T47D (cell line): ENCODE results near the gene TRMT10B.
"Not testable (repeated sequence)": the region's sequence is repeated elsewhere in the genome, so short reads cannot be mapped to it uniquely, and the experiment has no call there.

Source experiments
- DNase-seq, 2 experiments: peaks; one replicate each; pipeline versions ENCODE4 v3.0.0 to v3.0.0-alpha.2; 2011 to 2012; ENCODE audit warnings: low read depth in 1 of 2, low spot score in 1 of 2
- JUND ChIP-seq: IDR thresholded peaks from 2 replicates; pipeline ENCODE4 v1.6.1; 2012; ENCODE audit warnings: low read depth
- in situ Hi-C: cut with HindIII; loops from 2 replicates; pipeline ENCODE4 v1.10.0; 2016; ENCODE audit warnings: low sequenced_read_pairs, low pct_unique_long_range_greater_than_20kb

The TRMT10B gene

GRCh38 chr9:37758747-37759146, 5.1 kb downstream of the TRMT10B start:
- DNase-seq, result no peak
- TF ChIP-seq JUND, result no peak
- in situ Hi-C loops, result no loop called here

DNA sequence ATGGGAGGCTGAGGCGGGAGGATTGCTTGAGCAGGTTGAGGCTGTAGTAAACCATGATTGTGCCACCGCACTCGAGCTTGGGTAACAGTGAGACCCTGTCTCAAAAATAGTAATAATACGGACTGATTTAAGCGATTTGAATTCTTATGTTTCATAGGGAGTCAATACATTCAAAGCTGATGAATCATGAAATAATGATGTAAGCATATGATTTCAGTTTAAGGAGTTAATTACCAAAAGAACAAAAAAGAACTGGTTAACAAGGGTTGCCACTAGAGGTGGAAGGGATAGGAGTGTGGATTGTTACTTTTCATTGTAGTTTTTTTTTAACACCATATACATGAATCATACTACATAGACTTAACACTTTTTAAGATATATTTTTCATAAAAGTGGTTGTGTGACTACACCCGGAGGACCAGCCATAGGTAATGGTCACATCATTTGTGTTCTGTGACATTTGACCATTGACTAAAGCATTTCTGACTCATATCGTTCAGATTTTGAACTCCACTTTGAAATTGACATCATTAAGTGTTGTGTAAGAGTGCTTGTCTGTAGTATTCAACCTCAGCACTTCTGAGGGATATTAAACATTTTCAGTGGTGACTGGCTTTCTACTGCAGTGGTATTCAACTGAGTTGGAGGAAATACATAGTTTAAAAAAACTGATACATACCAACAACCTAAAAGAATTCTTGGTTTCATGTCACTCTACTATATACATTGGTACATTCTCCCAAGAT, 7.0 kb downstream of the TRMT10B start:
- TF ChIP-seq JUND, result no peak
- in situ Hi-C loops, result no loop called here
- no peak for DNase-seq

GRCh38 chr9:37761511-37761910, 7.9 kb downstream of the TRMT10B start:
- no peak for TF ChIP-seq JUND
- DNase-seq, result no peak
- in situ Hi-C loops, result no loop called here

- DNase-seq, result not testable (repeated sequence)
These were observed 11.7 kb downstream of the TRMT10B start for GRCh38 chr9:37765263-37765662.

GRCh38 chr9:37769306-37769705, 15.7 kb downstream of the TRMT10B start:
- in situ Hi-C loops, result no loop called here
- DNase-seq, result no peak
- no peak for TF ChIP-seq JUND

More at GRCh38 chr9:37765263-37765662, 11.7 kb downstream of the TRMT10B start:
- in situ Hi-C loops, result not testable (repeated sequence)

DNA sequence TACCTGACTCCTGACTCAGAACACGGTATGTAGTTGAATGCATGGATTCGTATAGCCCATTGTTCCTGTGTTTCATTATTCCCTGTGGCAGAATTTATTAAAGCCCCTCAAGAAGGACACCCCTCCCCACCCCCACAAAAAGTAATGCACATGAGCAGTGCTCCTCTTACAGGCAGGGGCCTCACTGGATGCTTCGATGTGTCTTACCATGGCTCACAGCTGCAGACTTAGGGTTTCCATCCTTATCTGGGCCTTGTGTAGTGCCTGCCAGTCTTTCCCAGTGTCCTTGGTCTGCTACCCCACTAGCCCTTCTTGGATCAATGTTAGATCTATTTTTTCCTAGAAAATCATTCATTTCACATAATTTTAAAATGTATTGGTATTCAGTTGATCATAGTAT, 16.4 kb downstream of the TRMT10B start:
- no peak for DNase-seq
- TF ChIP-seq JUND, result no peak
- in situ Hi-C loops, result no loop called here

DNA sequence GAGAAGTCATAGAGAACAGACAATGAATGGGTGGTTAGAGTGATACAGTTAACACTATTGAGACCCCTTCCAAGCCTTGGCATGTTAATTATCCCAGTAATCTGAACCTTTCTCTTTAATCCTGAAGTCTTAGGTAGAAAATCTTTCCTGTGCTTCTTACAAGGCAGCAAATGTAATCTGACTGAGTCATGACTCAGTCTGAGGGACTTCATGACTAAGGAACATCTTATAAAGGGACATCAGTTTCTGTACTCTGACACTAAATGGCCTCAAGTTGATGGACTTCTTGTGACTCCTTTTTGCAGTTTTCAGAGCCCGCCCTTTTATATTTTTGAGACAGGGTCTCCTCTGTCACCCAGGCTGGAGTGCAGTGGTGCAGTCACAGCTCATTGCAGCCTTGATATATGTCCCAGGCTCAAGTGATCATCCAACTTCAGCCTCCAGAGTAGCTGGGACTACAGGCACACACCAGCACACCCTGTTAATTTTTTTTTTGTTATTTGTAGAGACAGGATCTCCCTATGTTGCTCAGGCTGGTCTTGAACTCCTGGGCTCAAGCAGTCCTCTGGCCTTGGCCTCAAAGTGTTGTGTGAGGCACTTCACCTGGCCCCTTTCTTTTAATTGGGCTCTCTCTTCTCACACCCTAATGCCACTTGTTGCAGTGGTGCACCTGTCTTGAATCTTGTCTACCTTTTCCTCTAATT, 21.8 kb downstream of the TRMT10B start:
- TF ChIP-seq JUND, result no peak
- no peak for DNase-seq
- in situ Hi-C loops, result no loop called here

DNA sequence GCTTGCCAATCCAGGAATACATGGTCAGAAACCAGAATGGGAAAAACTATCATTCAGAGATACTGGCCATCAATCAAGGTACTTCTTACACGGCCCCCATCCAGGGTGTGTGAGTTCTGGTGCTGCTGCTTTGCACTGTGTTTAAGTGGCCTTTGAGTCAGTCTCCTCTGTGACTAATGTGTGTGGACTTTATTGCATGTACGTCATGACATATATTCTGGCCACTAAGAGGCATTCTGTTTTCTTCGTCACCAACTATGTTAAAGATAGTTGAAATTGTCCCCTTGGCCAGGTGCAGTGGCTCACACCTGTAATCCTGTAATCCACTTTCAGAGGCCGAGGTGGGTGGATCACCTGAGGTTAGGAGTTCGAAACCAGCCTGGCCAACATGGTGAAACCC, 22.7 kb downstream of the TRMT10B start:
- in situ Hi-C loops, result no loop called here
- DNase-seq, result no peak
- no peak for TF ChIP-seq JUND

DNA sequence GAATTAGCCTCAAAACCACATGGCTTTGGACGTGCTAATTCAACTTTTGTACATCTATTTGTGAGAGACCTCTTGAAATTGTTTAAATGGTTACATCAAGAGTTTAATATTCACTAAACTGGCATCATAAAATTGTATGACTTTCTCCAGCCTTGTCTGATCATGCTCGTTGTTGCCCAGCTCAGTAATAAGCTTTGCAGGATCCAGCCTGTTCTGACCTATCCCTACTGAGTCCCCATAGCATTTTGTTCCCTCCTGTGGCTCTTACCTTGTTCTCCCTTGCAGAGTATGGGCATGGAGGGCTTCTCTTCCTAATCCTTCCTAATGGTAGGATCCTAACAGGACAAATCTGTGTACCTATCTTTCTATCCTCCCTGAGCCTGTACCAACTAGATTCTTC, 24.9 kb downstream of the TRMT10B start:
- in situ Hi-C loops, result no loop called here
- no peak for TF ChIP-seq JUND
- DNase-seq, result no peak

- no peak for TF ChIP-seq JUND
- in situ Hi-C loops, result no loop called here
- DNase-seq, result no peak
These were observed 30.6 kb downstream of the TRMT10B start for GRCh38 chr9:37784291-37784615.

DNA sequence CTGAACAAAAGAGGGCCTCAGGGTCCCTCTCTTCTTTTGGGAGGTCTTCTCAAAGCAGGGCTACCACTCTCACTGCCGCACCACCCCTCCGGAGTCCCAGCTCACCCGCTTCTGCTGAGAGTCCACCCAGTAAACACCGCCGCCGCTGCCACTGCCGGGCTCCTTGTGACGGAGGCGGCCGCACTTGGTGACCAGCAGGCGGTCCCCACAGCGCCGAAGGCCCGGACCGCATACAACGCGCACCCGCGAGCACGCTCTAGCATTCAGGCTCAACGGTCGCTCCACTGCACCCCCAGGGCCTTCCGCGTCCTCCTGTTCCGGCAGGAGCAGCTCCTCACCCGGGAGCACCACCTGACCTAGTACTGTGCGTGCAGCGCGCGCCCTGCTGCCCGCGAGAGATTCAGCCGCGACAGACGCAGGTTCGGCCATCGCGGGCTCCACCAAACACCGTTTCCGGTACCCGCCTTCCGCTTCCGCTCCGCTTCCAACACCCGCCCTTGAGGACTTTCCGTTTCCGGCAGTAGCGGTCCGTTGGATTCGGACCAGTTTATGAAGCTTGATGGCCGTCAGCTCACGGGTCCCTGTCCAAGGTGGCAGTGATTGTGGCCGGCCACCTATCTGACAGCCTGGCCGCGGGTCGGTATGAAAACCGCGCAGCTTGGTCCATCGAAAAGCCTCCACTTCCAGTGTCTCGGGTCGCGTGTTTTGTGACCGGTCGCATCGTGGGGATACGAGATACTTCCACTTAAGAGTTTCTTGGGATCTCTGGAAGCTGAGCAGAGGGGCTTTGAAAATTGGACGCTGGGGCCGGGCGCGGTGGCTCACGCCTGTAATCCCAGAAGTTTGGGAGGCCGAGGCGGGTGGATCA, 31.2 kb downstream of the TRMT10B start, which contains the start of gene EXOSC3:
Gene EXOSC3, minus strand, starts transcription at position 449 of the 868 bp plus-strand sequence. Its CDS starts 20 bp downstream, at position 429.
- DNase-seq, result peak; percentile 77 to 93
- in situ Hi-C loops, result no loop called here
- TF ChIP-seq JUND, result no peak

DNA sequence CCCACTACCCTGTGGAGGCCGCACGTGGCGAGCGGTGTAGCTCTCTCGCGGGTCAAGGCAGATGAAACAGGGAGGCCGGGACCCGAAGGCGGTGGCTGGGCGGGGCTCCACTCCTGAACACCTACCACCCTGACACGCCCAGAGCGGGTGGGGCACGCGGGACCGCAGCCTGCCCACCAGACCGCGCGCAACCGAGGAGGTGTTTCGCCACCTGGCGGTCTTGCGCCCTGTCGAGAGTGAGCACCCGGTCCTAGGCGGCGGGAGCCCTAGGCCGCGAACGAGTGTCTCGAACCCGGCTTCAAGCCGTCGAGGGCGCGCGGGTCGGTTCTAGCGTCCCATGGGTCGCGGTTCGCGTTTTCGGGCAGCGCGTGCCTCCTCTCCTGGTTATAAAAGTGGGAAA, 33.5 kb downstream of the TRMT10B start:
- no peak for DNase-seq
- TF ChIP-seq JUND, result no peak
- in situ Hi-C loops, result no loop called here

DNA sequence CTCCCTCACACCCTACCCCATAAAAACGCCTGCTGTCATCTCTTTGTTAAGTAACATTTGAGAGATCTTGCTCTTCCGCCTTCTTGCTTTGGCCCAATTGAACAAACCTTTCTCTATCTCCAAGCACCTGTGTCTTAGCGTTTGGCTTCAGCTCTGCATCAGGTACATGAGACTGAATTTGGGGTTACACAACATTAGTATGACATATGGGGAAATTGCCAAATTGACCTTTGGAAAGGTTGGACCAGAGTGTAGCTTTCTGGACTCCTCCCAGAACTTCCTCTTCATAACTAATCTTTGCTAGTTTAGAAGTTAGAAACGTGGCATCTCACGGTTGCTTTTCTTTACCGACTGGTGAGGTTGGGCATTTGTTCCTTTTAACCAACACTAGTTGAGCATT, 34.7 kb downstream of the TRMT10B start:
- TF ChIP-seq JUND, result no peak
- in situ Hi-C loops, result no loop called here
- DNase-seq, result no peak
